Neuron (in vitro differentiated cells): Measurements from ENCODE around the gene EXOC8.
"Not testable (repeated sequence)": the region's sequence is repeated elsewhere in the genome, so short reads cannot be mapped to it uniquely, and the experiment has no call there.

Source experiments
- H2AFZ ChIP-seq: one replicate; pipeline ENCODE4 v1.6.1; 2013; ENCODE audit warnings: low read depth, mild to moderate bottlenecking, inconsistent platforms, low read length, moderate library complexity
- H3K27me3 ChIP-seq: one replicate; pipeline ENCODE4 v1.6.1; 2013; ENCODE audit warnings: low read length; ENCODE audit not compliant: insufficient read depth
- H3K36me3 ChIP-seq: one replicate; pipeline ENCODE4 v1.6.1; 2013; ENCODE audit warnings: low read length; ENCODE audit not compliant: insufficient read depth
- H3K4me1 ChIP-seq: one replicate; pipeline ENCODE4 v1.6.1; 2013; ENCODE audit warnings: low read length; ENCODE audit not compliant: insufficient read depth
- H3K4me3 ChIP-seq: 2 replicates; pipeline ENCODE4 v1.5.1; 2013; ENCODE audit warnings: mild to moderate bottlenecking, low read length, moderate library complexity
- H3K9me3 ChIP-seq: one replicate; pipeline ENCODE4 v1.6.1; 2013; ENCODE audit warnings: low read length

Gene EXOC8

DNA sequence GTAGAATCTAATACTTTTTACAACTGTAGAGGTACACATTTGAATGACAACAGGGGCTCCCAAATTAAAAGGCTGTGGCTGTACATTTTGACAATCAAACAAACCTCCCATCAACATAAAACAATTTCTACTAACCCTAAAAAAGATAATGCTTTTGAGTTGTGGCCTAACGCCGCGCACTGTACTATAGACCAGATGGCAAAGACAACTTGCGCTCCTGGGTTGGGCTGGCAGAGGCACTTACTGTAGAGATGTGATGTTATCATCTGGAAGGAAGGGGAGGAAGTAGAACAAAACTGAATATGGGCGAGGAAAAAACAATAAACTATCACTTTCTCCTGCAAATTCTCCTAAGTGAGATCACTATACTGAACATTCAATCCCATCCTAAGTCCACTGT lies 26.5 kb upstream of the EXOC8 start:
- H3K9me3 ChIP-seq = no peaks in the 10 kb centered on the region
- peaks cover 16% of the 10 kb centered on the region for H3K36me3 ChIP-seq
- no peak overlapping the region for H2AFZ ChIP-seq
- no peak overlapping the region for H3K4me3 ChIP-seq
- no peaks in the 10 kb centered on the region for H3K27me3 ChIP-seq
- peaks cover 2% of the 10 kb centered on the region for H3K4me1 ChIP-seq

DNA sequence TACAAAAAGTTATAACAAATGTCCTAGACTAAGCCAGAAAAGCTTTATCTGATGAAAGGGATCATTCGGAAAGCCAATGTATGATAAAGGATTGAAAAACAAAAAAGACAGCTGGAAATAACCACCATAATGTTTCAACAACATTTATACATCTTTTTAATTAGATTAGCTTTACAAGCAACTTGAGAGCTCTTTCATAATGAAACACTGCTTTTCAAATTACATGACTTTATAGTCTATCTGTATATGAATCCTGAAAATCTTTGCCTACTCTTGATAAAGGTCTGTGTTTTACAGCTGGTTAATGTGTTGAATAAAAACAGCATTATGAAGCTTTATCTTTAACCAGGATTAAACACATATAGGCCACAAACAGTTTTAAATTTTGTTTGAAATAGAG lies 26.0 kb upstream of the EXOC8 start:
- H3K4me3 ChIP-seq = no peak overlapping the region
- H3K27me3 ChIP-seq = no peaks in the 10 kb centered on the region
- H3K4me1 ChIP-seq = no peaks in the 10 kb centered on the region
- H3K36me3 ChIP-seq = peaks cover 18% of the 10 kb centered on the region
- H2AFZ ChIP-seq = no peak overlapping the region
- H3K9me3 ChIP-seq = no peaks in the 10 kb centered on the region

DNA sequence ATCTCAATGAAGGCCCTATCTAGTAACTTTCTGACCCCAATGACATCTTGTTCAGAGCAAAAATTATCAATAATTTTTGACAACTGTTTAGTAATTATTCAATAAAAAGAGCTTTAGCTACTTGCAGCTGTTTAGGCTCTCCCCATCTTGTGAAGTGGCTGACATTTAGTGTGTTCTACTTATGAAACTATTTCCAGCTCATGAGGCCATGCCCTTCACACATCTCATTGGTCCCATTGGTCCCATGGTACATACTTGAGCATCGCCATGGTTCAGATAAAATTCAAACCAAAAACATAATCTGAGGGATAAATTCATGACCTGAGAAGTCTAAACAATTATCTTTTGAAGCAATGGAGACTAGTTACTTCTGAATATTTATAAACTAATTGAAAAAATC lies 24.7 kb upstream of the EXOC8 start:
- Histone ChIP-seq H2AFZ (no peak overlapping the region), H3K36me3 (peaks cover 16% of the 10 kb centered on the region), H3K4me3 (no peak overlapping the region), H3K4me1 (no peaks in the 10 kb centered on the region), H3K27me3 (no peaks in the 10 kb centered on the region), H3K9me3 (no peaks in the 10 kb centered on the region)

DNA sequence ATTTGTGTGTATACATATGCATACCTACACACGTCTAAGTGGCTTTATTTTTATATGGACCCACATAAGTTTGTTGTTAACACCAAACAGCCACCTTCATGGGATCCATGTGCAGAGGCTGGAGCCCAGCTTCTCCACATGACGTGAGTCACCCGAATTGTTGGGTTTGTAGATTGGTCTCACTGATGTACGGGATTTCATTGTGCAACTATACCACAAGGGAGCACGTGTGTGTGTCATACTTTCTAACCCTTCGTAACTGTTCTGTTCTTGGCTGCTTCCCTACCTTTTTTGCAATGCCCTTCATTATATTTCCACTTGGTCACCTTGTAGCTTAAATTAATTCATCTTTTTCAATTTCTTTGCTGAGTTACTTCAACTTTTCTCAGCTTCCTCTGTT lies 21.5 kb upstream of the EXOC8 start:
- Histone ChIP-seq H3K9me3 (no peaks in the 10 kb centered on the region), H2AFZ (no peak overlapping the region), H3K4me3 (no peak overlapping the region), H3K36me3 (peaks cover 5% of the 10 kb centered on the region), H3K27me3 (no peaks in the 10 kb centered on the region), H3K4me1 (no peaks in the 10 kb centered on the region)

DNA sequence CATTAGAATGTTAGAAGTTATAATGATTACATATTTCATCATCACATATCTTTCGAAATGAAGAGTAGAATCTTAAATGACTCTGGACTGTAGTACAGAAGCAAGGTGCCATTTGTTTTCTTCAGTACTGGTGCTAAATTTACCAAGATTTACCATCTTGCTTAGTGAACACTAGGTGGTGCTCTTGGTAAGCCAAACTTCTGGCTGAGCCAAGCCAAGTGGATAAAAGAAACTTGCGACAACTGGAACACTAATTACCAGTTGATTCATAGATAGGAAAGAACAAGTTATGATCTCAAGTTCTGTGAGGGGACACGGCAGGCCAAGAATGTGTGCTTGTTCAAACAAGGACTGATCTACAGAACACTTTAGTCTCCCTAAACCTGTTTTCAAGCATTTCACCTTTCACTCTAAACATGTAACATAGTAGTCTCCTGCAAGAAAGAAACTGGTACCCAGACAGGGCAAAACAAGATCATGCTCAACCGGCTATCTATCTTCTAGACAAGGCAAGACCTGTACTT lies 20.2 kb upstream of the EXOC8 start:
- no peaks in the 10 kb centered on the region for H3K27me3 ChIP-seq
- H3K9me3 ChIP-seq = no peaks in the 10 kb centered on the region
- no peak overlapping the region for H2AFZ ChIP-seq
- H3K36me3 ChIP-seq = peaks cover 11% of the 10 kb centered on the region
- H3K4me3 ChIP-seq = no peak overlapping the region
- H3K4me1 ChIP-seq = no peaks in the 10 kb centered on the region

DNA sequence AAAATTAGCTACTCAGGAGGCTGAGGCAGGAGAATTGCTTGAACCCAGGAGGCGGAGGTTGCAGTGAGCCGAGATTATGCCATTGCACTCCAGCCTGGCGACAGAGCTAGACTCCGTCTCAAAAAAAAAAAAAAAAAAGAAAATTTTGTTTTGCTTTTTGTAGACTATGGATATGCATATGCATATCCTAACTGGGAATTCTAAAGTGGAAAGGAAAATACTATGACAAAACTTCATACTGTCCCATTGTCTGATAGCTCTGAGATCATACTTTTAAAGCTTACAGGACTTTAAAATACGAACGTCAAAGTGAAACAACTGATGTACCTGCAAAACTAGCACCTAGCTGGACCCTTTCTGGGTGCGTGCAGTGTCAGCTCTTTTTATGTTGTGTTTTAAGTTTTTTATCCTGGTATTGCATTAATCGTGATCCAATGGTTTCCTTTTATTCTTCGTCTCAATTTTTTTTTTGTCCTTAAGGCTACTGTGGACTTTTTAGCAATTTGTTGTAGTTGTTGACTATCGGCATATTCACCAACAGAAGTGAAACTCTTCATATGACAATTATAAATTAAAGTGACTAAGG lies 19.6 kb upstream of the EXOC8 start:
- Histone ChIP-seq H3K36me3 (peaks cover 17% of the 10 kb centered on the region), H2AFZ (no peak overlapping the region)

DNA sequence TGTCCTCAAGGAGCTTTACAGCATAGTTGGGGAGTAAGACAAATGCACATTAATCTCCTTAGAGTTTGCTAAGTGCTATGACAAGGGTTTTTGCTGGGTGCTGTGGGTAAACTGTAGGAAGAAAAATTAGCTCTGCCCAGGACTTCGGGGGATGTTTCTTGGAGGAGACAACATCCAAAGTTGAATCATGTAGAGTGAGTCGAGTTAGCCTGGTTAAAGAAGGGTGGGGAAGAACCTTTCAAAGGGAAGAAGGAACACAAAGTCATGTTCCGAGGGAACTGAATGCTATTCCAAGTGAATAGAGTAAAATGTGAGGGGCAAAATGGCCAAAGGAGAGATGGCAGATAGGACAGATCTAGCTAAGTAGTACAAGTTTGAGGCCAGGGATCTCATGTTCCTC lies 17.5 kb upstream of the EXOC8 start:
- Histone ChIP-seq H3K36me3 (peaks cover 36% of the 10 kb centered on the region), H3K4me1 (no peaks in the 10 kb centered on the region), H3K4me3 (no peak overlapping the region), H3K9me3 (no peaks in the 10 kb centered on the region), H3K27me3 (no peaks in the 10 kb centered on the region), H2AFZ (no peak overlapping the region)

More for the DNA sequence above, 19.6 kb upstream of the EXOC8 start:
- no peaks in the 10 kb centered on the region for H3K9me3 ChIP-seq
- no peaks in the 10 kb centered on the region for H3K27me3 ChIP-seq
- H3K4me3 ChIP-seq = no peak overlapping the region
- H3K4me1 ChIP-seq = no peaks in the 10 kb centered on the region

DNA sequence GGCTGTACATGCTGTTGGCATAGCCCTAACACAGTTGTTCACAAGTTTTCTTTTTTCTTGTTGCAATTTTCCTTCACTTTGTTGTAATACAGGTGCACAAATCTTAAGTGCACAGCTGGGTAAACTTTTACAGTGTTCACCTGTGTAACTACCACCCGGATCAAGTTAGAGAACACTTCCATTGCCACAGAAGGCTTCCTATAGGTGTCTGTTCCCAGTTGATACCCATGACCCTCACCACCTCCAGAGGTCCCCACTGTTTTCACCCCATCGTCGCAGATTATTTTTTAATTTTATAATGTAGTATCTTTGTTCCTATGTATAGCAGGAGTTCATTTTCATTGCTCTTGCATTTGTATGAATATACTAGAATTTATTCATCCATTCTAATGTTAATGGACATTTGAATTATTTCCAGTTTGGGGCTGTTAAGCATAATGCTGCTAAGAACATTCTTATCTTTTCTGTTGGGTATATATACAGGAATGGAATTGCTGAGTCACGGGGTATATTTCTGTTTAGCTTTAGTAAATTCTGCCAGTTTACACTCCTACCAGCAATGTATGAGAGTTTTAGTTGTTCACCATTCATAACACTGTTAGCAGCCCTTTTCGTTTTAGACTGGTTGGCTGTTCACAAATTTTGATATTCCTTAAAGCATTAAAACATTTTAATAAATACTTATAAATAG lies 16.8 kb upstream of the EXOC8 start:
- no peaks in the 10 kb centered on the region for H3K9me3 ChIP-seq
- no peaks in the 10 kb centered on the region for H3K4me1 ChIP-seq
- H3K4me3 ChIP-seq = no peak overlapping the region
- no peak overlapping the region for H2AFZ ChIP-seq
- peaks cover 39% of the 10 kb centered on the region for H3K36me3 ChIP-seq
- H3K27me3 ChIP-seq = no peaks in the 10 kb centered on the region

DNA sequence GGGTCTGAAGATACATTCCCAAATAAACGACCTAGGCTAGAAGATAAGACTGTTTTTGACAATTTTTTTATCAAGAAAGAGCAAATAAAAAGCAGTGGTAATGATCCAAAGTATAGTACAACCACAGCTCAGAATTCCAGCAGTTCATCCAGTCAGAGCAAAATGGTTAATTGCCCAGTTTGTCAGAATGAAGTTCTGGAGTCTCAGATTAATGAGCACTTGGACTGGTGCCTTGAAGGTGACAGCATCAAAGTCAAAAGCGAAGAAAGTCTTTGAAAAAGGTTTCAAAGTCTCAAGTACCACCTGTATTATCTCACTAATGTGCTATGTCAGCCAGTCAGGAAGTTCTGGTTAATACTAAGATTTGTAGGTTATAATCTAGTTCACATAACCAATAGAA lies 15.4 kb upstream of the EXOC8 start:
- Histone ChIP-seq H3K4me1 (no peaks in the 10 kb centered on the region), H3K4me3 (no peak overlapping the region), H2AFZ (no peak overlapping the region), H3K36me3 (peaks cover 50% of the 10 kb centered on the region), H3K9me3 (no peaks in the 10 kb centered on the region), H3K27me3 (no peaks in the 10 kb centered on the region)

DNA sequence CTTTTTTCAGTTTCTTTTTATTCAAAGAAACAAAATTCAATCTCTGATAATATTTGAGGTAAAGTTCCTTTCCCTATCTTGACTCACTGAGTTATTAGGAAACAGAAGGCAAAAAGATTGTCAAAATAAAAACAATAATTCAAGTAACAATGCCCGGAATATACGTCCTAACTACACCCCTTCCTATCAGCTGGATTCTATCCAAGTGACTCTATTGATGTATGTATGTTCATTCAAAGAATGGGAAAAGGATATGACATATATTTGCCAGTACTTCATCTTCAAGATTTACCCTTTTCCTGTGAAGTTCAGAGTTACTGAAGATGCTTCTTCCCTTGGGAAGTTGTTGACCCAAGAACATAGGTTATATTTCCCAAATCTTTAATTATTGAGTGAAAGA lies 14.2 kb upstream of the EXOC8 start:
- H3K36me3 ChIP-seq = peaks cover 58% of the 10 kb centered on the region
- no peaks in the 10 kb centered on the region for H3K4me1 ChIP-seq

DNA sequence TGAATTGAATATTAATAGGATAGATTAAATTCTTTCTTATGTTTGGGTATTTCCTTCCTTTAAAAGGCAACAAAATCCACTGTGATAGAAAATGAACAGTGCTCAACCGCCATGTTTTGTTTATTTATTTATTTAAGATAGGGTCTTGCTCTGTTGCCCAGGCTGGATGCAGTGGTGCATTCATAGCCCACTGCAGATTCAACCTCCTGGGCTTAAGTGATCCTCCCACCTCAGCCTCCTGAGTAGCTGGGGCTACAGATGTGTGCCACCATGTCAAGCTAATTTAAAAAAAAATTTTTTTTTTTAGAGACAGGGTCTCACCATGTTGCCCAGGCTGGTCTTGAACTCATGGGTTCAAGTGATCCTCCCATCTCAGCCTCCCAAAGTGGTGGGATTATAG lies 11.2 kb upstream of the EXOC8 start:
- not testable (repeated sequence) for H3K4me1 ChIP-seq, H3K4me3 ChIP-seq, H3K27me3 ChIP-seq, H2AFZ ChIP-seq, H3K9me3 ChIP-seq
- H3K36me3 ChIP-seq = peaks cover 58% of the 10 kb centered on the region

More for the DNA sequence above, 14.2 kb upstream of the EXOC8 start:
- no peak overlapping the region for H3K4me3 ChIP-seq
- H3K9me3 ChIP-seq = no peaks in the 10 kb centered on the region
- no peaks in the 10 kb centered on the region for H3K27me3 ChIP-seq
- H2AFZ ChIP-seq = no peak overlapping the region

DNA sequence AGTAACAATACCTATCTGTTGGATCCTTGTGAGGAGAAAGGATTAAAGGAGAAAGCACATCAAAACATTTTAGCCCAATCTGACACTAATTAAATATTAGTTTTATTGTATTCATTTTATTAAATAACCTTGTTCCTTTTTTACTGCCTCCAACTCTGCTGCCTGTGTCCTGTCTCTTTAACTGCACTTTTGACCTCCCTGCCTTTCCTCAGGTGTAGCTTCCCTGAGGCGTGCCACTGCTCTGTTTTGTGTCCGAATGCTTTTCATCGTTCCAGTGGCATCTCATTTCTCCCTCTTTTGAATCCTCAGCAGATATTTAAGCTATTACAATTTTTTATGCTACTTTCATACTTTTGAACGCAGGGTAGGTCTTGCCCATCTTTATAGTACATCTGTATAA lies 10.8 kb upstream of the EXOC8 start:
- peaks cover 58% of the 10 kb centered on the region for H3K36me3 ChIP-seq
- H3K9me3 ChIP-seq = no peaks in the 10 kb centered on the region
- no peaks in the 10 kb centered on the region for H3K4me1 ChIP-seq
- H2AFZ ChIP-seq = no peak overlapping the region
- H3K4me3 ChIP-seq = no peak overlapping the region
- no peaks in the 10 kb centered on the region for H3K27me3 ChIP-seq

DNA sequence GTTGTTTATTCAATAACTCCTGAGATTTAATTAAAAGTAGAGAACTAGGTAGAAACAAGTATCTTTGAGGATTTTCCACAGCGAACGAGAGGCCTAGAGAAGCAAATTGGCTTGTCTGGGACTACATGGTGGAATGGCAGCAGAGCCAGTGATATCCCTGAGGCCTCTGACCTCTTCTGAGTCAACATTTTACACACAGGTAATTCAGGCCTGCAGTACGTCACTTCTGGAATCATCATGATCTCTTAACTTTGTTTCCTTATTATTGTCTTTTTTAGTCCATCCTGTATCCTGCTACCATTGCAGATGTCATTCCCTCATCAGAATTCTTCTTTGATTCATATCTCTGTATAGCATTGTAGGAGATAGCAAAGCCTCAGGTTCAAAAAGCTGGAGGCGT lies 10.3 kb upstream of the EXOC8 start:
- H3K27me3 ChIP-seq = no peaks in the 10 kb centered on the region
- H3K4me3 ChIP-seq = no peak overlapping the region
- H3K4me1 ChIP-seq = no peaks in the 10 kb centered on the region
- no peaks in the 10 kb centered on the region for H3K9me3 ChIP-seq
- H3K36me3 ChIP-seq = peaks cover 53% of the 10 kb centered on the region
- no peak overlapping the region for H2AFZ ChIP-seq
